Measurements from ENCODE around the gene ZNF469.

DNA sequence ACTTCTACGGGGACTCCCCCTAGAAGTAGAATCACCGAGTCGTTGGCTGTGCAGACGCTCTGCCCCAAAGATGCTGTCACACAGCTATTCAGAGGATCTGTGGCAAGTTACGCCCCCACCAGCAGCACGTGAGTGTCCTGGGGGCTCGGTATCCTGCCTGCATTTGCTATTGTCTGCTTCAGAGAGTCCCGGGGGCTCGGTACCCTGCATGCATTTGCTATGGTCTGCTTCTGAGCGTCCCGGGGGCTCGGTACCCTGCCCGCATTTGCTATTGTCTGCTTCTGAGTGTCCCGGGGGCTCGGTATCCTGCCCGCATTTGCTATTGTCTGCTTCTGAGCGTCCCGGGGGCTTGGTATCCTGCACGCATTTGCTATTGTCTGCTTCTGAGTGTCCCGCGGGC lies 23.8 kb upstream of the ZNF469 start:
- TF ChIP-seq, protein P1, sequence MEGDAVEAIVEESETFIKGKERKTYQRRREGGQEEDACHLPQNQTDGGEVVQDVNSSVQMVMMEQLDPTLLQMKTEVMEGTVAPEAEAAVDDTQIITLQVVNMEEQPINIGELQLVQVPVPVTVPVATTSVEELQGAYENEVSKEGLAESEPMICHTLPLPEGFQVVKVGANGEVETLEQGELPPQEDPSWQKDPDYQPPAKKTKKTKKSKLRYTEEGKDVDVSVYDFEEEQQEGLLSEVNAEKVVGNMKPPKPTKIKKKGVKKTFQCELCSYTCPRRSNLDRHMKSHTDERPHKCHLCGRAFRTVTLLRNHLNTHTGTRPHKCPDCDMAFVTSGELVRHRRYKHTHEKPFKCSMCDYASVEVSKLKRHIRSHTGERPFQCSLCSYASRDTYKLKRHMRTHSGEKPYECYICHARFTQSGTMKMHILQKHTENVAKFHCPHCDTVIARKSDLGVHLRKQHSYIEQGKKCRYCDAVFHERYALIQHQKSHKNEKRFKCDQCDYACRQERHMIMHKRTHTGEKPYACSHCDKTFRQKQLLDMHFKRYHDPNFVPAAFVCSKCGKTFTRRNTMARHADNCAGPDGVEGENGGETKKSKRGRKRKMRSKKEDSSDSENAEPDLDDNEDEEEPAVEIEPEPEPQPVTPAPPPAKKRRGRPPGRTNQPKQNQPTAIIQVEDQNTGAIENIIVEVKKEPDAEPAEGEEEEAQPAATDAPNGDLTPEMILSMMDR (optimal IDR thresholded peaks at IDR 0.05 in 1 of 3, IDR thresholded peaks at IDR 0.05 in 1 of 3, conservative IDR thresholded peaks at IDR 0.05 in 1 of 3; ENCODE audit: extremely low read depth in 1 of 3, insufficient read depth in 2 of 3, low read length in 3 of 3), result no peak
- no peak for TF ChIP-seq EZH2 (IDR thresholded peaks at IDR 0.05; ENCODE audit: low read length)
